RPMI7951 (cell line): ENCODE results near the gene RDH11. TPM values are rescaled to one million over a fixed set of nuclear protein-coding genes. Genes with fewer than 3 reads are reported as not detected.
A peak's percentile ranks its signal among the peaks of the same experiment; 100 is the strongest.
"Not testable (repeated sequence)": the region's sequence is repeated elsewhere in the genome, so short reads cannot be mapped to it uniquely, and the experiment has no call there.

Experiments
- DNase-seq: peaks from one replicate; pipeline ENCODE4 v3.0.0-alpha.2; 2012; ENCODE audit warnings: low read depth
- total RNA-seq: library from RNA; depleted of rRNA; stranded (reverse); fragments of >200 nt; shearing (Covaris generic); gene quantifications from 2 replicates; pipeline ENCODE4 v1.2.3, GENCODE V29; 2014; rRNA removed

The RDH11 gene
- total RNA-seq, result 73.6 and 86.6 TPM in 2 replicates

DNA sequence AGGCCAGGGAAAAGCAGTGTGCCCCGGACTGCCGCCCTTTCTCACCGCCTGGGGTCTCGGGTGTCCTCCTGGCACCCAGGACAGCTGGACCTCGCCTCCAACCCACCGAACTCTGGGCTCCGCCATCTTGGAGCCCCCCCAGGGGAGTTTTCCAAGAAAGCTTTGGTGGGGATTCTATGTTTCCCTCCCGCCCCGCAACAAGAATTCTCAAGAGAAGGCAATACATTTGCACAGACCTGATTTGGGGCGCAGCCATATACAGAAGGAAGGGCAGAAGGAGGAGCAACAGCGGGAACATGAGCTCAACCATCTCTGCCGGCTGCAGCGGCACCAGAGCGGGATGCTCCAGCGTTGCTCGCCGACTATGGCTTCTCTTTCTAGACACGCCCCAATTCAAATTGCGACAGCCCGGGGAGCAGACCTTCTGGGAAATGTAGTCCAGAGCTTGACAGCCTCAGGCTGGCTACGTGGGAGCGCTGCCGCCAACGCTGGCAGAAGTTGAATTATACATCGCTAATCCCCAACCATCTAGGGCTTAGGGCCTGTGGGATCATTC lies at the start of gene RDH11:
RDH11 (minus strand) TSS at position 371 of the 556 bp plus-strand sequence; CDS start at position 310, 61 bp downstream.
- DNase-seq, result peak; percentile 89

GRCh38 chr14:67744046-67744445 lies 48.5 kb upstream of the RDH11 start:
- DNase-seq, result no peak

DNA sequence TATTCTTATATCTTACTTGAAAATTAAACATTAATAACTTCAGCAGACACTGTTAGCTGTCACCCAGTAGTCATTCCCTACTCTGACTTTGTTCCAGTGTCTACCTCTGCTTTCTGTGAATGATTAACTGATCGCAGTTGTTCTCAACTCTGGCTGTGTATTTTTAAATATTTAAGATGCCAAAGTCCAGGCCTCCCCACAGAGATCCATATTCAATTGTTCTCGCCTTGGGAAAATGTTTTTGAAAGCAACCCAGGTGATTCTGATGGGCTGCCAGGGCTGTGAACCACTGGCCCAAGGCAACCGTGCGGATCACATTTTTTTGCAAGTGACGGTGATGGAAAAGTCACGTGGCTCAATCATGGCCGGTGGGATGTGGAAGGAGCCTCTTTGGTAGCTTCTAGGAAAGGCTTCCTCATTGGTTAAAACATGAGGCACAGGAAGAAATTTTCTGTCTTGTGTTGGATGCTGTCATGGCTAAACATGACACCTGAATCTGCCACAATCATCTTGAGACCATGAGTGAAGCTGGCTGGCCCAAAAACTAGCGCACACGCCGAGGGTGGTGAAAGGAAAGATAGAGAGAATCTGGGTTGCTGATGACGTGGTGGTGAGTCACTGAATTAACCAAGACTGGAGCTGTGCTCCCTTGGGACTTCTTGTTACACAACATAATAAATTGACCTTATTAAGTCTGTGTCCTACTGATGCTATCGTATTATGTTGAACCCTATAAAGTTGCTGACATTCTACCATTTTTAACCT lies 43.4 kb upstream of the RDH11 start:
- DNase-seq, result peak; percentile 91

- no peak for DNase-seq
Measured at GRCh38 chr14:67736771-67737170, 41.2 kb upstream of the RDH11 start.

DNA sequence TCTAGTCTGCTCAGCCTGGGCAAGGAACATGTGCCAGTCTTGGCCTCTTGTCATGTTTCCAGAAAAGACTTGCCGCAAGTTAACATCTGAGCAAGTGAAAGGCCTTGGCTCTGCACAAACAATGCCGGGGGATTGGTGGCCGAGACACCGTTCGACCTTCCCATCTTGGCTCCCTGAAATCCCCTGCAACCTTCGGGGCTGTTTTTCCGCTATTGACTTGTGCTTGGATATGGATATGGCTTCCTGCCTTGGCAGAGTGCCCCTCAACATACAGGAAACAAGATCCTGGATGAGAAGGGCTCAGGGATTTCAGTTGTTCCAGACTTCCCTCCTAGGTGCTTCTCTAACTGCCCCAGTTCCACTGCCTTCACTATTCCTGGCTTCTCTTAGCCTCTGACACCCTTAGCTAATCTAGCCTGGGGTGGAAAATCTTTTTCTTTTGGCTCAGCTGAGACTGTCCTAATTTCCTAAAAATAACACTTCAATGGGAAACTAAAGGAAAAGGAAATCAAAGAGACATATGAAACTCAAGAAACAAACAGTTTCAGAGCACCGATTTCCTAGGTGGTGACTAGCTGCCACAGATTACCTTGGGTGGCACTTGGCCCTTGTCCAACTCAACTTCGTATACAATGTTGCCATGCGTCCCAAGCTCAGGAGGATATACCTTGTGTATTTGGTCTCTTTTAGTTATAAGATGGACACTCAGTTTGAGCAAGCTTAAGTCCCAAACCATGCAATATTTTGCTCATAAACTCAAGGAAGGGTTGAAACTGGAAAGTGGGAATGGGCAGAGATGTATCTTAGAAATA lies 40.0 kb upstream of the RDH11 start:
- DNase-seq, result no peak

DNA sequence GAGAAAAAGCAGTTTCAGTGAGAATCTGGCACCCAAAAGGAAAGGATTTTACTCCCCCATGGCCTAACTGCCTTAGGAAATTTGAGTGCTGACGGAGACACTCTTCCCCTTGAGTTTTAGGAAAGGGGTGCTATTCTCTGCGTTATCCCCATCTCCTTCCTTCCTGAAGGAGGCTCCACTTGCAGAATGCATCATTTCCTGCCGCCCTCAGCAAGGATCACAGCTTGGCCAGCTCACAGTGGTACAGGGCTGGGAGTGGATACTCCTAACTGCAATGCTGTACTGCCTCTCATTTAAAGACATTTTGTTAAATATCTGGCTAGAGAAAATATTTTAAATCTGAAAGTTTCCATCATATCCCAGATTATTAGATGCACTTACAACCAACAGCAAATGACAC lies 39.1 kb upstream of the RDH11 start:
- no peak for DNase-seq

- no peak for DNase-seq
Measured at GRCh38 chr14:67733616-67734015, 38.1 kb upstream of the RDH11 start.

DNA sequence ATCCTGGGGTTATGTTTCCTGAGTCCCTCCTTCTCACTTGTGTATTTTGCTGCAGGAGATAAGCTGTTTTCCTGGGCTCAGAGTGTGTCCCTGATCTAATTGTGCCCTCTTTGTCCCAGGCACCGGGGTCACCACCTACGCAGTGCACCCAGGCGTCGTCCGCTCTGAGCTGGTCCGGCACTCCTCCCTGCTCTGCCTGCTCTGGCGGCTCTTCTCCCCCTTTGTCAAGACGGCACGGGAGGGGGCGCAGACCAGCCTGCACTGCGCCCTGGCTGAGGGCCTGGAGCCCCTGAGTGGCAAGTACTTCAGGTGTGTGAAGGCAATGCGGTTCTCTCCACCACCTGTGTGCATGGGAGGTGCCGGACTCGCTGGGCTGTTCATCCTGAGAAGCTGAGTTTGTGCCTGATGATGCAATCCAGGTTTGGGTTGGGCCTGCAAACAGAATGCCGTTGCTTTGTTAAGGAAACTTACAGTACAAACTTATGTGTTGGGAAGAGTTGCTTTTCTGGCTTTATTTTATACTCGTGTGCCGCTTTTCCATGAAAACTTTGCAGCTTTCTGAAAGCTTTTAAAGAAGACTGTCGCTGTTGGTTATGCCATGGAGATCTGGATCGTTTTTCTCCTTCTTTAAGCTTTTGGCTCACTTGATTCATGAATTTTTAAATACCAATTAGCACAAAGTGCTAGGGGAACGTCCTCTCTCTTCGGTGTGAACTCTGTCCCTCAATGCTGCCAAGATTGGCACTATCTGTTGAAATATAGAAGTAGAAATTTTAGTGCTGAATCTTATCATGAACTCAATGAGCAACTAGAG lies 33.7 kb upstream of the RDH11 start:
- no peak for DNase-seq

DNA sequence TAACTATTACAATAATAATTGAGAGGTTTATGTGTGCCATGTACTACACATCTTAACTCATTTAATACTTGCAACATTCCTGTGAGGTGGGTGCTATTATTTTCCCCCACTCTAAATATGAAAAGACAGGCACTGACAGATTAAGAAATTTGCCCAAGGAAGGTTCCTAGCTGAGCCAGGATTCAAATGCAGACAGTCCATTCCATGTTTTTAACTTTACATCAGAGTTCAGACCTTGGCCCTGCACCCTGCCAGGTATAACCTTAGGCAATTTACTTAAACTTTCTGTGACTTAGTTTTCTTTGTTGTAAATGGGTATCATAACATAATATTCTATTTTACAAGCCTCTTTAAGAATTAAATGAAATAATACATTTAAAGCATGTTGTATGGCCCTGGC lies 32.7 kb upstream of the RDH11 start:
- DNase-seq, result no peak

GRCh38 chr14:67727361-67727760 lies 31.8 kb upstream of the RDH11 start:
- no peak for DNase-seq

DNA sequence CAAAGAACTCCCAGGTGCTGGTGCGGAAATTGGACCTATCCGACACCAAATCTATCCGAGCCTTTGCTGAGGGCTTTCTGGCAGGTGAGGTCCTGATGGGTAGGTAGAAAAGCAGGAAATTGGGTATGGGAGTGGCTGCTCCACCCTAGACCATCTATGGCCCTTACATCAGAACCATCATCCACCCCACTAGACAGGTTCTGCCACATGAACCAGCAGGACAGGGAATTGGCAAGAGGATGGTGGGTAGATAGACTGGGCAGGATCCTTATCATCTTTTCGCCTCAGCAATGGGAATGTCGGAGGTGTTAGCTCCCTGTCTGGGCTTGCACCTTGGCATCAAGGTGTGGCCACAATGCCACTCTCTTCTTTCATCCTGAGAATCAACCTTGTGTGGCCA lies 29.6 kb upstream of the RDH11 start:
- no peak for DNase-seq

DNA sequence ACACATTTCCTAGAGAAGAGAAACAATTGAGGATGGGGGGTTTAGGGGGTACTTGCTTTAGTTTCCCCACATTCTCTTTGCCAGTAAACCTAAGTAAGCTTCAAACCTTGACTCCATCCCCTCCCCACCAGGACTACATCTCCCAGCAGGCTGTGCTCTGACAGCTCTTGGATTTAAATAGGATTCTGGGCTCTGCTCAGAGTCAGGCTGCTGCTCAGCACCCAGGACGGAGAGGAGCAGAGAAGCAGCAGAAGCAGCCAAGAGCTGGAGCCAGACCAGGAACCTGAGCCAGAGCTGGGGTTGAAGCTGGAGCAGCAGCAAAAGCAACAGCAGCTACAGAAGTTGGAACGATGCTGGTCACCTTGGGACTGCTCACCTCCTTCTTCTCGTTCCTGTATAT lies 26.7 kb upstream of the RDH11 start:
- no peak for DNase-seq

GRCh38 chr14:67721875-67722274 lies 26.3 kb upstream of the RDH11 start:
- no peak for DNase-seq

DNA sequence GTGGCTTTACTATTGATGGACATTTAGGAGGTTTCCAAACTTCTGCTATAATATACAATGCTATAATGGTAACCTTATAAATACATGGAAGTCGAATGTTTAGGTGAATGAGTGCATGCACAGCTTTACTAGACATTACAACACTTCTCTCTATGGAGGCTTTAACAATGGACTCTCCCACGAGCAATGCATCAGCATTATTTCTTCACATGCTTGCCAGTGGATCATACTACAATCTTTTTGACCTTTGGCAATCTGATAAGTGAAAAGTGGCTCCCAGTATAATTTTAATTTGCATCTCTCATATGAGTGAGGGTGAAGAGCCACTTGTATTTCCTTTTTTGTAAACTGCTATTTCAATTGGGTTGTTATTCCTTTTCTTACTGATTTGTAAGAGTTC lies 24.3 kb upstream of the RDH11 start:
- no peak for DNase-seq

DNA sequence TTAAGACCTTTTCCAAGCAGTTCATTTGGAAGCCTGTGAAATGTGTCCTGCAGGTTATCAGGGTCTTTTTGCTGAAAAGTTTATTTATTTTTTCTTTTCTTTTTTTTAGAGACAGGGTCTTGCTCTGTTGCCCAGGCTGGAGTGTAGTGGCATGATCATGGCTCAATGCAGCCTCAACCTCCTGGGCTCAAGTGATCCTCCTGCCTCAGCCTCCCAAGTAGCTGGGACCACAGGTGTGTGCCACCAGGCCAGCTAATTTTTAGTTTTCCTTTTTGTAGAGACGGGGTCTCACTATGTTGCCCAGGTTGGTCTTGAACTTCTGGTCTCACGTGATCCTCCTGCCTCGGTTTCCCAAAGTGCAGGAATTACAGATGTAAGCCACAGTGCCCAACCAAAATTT lies 23.8 kb upstream of the RDH11 start:
- DNase-seq, result not testable (repeated sequence)

- no peak for DNase-seq
Measured at GRCh38 chr14:67718265-67718664, 22.7 kb upstream of the RDH11 start.

GRCh38 chr14:67717048-67717447 lies 21.5 kb upstream of the RDH11 start:
- DNase-seq, result no peak

DNA sequence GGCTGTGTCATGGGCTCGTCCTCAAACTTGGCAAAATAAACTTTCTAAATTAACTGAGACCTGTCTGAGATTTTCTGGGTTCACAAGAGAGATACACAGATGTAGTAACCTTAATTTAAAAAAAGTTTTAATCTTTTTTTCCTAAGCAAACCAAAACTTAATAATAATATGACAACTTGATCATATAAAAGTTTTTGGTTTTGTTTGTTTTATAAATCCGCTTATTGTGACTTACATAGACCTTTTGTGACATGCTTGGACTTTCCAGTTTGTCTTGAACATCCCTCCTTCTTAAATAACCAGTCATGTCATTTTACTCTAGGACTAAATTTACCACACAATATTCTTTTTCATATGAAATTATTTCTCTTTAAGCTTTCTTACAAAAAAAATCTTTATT lies 14.6 kb upstream of the RDH11 start:
- peak; percentile 17 for DNase-seq

DNA sequence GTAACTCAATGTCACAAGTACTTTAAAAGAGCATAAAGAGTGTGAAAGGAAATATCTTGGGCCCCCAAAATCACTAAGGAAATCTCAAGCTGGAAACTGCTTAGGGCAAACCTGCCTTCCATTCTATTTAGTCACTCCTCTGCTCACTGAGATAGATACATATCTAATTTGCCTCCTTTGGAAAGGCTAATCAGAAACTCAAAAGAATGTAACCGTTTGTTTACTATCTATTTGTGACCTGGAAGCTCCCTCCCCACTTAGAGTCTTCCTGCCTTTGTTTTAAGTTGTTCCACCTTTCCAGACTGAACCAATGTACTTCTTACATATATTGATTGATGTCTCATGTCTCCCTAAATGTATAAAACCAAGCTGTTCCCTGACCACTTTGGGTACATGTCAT lies 14.2 kb upstream of the RDH11 start:
- not testable (repeated sequence) for DNase-seq

- DNase-seq, result not testable (repeated sequence)
Measured at GRCh38 chr14:67709346-67709745, 13.8 kb upstream of the RDH11 start.

DNA sequence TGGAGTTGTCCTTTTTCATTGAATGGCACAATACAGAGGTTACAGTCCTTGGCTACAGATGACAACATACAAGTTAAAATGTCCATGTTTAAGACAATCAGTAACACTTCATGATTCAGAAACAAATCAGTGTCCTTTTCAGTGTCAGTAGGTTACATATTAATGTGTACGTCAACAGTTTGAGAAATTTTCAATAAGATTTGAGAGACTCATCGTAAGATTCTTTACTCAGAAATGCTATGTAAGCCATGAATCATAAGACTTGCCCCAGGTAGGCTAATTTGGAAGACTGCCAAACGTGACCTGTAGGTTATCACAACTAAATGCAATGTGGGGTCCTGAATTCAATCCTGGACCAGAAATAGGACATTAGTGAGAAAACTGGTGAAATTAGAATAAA lies 9.6 kb upstream of the RDH11 start:
- DNase-seq, result no peak
